Measurements from ENCODE around the gene CLTA. TPM values are rescaled to one million over a fixed set of nuclear protein-coding genes. Genes with fewer than 3 reads are reported as not detected.

CLTA gene, protein sequence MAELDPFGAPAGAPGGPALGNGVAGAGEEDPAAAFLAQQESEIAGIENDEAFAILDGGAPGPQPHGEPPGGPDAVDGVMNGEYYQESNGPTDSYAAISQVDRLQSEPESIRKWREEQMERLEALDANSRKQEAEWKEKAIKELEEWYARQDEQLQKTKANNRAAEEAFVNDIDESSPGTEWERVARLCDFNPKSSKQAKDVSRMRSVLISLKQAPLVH
- total RNA-seq = 199 TPM

DNA sequence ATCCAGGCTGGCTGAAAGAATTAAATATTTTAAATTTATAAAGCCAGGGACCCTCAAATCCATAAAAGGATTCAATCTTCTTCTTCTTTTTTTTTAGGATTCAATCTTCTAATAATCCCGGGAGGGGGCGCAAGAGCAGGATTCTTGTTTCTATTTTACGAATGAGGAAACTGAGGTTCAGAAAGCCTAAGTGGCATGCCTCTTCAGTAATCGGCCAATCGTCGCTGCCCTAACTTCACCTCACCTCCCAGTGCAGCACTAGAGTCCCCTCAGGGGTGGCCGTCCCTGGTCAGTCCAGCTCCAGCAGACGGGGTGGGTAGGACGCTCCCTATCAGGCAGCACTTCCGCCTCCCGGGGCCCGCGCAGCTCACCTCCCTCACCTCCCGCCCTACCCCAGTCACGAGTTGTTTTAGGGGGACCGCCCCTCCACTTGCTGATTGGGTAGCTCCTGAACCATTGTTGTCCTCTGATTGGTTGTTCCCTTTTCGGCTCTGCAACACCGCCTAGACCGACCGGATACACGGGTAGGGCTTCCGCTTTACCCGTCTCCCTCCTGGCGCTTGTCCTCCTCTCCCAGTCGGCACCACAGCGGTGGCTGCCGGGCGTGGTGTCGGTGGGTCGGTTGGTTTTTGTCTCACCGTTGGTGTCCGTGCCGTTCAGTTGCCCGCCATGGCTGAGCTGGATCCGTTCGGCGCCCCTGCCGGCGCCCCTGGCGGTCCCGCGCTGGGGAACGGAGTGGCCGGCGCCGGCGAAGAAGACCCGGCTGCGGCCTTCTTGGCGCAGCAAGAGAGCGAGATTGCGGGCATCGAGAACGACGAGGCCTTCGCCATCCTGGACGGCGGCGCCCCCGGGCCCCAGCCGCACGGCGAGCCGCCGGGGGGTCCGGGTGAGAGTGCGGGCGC, at the start of gene CLTA:
Gene CLTA, plus strand, starts transcription at position 534 of the 902 bp plus-strand sequence. Its CDS starts 136 bp downstream, at position 670.
- Histone ChIP-seq H3K27ac (peak within 1 kb of the TSS; percentile 90), H3K4me1 (peaks cover 43% of the 10 kb centered on the region), H3K27me3 (no peaks in the 10 kb centered on the region), H3K9me3 (no peaks in the 10 kb centered on the region), H3K36me3 (no peaks in the 10 kb centered on the region), H3K4me3 (peak within 1 kb of the TSS; percentile 80 to 84)
- TF ChIP-seq, protein P1, sequence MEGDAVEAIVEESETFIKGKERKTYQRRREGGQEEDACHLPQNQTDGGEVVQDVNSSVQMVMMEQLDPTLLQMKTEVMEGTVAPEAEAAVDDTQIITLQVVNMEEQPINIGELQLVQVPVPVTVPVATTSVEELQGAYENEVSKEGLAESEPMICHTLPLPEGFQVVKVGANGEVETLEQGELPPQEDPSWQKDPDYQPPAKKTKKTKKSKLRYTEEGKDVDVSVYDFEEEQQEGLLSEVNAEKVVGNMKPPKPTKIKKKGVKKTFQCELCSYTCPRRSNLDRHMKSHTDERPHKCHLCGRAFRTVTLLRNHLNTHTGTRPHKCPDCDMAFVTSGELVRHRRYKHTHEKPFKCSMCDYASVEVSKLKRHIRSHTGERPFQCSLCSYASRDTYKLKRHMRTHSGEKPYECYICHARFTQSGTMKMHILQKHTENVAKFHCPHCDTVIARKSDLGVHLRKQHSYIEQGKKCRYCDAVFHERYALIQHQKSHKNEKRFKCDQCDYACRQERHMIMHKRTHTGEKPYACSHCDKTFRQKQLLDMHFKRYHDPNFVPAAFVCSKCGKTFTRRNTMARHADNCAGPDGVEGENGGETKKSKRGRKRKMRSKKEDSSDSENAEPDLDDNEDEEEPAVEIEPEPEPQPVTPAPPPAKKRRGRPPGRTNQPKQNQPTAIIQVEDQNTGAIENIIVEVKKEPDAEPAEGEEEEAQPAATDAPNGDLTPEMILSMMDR (IDR thresholded peaks at IDR 0.05) = peak; percentile 39 to 70 (median 60)
- TF ChIP-seq POLR2A (IDR thresholded peaks at IDR 0.05) (peak in 1 of 2 donors; percentile 67), POLR2AphosphoS5 (IDR thresholded peaks at IDR 0.05; ENCODE audit: insufficient read depth in 1 of 2, low read depth in 1 of 2) (peak; percentile 94 to 97)
- intact Hi-C loops (cut with DNase I) = no loop called here
- peak; percentile 99 for DNase-seq (ENCODE audit: extremely low spot score in 2 of 2)

GRCh38 chr9:36141288-36141687, 49.4 kb upstream of the CLTA start:
- Histone ChIP-seq H3K27ac (peak overlapping the region; percentile 88), H3K4me3 (no peak overlapping the region), H3K4me1 (peaks cover 82% of the 10 kb centered on the region), H3K9me3 (no peaks in the 10 kb centered on the region), H3K27me3 (no peaks in the 10 kb centered on the region), H3K36me3 (no peaks in the 10 kb centered on the region)
- TF ChIP-seq, protein P1 (IDR thresholded peaks at IDR 0.05) = peak in 2 of 3 experiments; percentile 10 to 24
- TF ChIP-seq POLR2AphosphoS5 (IDR thresholded peaks at IDR 0.05; ENCODE audit: insufficient read depth in 1 of 2, low read depth in 1 of 2) (no peak), POLR2A (IDR thresholded peaks at IDR 0.05) (no peak)
- no peak for DNase-seq (ENCODE audit: extremely low spot score in 2 of 2)
- intact Hi-C loops (cut with DNase I) = no loop called here

DNA sequence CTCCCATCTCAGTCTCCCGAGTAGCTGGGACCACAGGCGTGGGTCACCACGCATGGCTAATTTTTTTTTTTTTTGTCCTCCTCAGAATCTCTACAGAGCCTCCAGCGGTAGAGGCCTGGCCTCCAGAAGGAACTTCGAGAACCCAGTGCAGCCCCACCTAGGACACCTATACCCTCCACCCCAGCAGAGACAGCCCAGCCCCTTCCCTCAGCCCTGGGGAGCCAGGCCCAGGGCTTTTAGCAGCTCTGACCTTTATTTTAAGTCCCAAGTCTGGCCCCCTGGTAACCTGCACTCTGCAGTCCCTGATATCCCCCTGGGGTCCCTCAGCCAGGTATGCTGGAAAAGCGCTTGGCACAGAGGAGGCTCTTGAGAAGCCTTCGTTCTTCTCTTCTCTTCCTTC, 49.0 kb upstream of the CLTA start:
- Histone ChIP-seq H3K27ac (peak overlapping the region; percentile 88), H3K4me1 (peaks cover 80% of the 10 kb centered on the region), H3K9me3 (no peaks in the 10 kb centered on the region), H3K4me3 (no peak overlapping the region), H3K27me3 (no peaks in the 10 kb centered on the region), H3K36me3 (no peaks in the 10 kb centered on the region)
- no peak for DNase-seq (ENCODE audit: extremely low spot score in 2 of 2)
- TF ChIP-seq POLR2A (IDR thresholded peaks at IDR 0.05) (no peak), POLR2AphosphoS5 (IDR thresholded peaks at IDR 0.05; ENCODE audit: insufficient read depth in 1 of 2, low read depth in 1 of 2) (no peak)
- TF ChIP-seq, protein P1 (IDR thresholded peaks at IDR 0.05) = no peak
- intact Hi-C loops (cut with DNase I) = loop anchor here (2.0 kb wide), 1 partner anchor 25 kb away; no protein-coding TSS in a partner anchor

DNA sequence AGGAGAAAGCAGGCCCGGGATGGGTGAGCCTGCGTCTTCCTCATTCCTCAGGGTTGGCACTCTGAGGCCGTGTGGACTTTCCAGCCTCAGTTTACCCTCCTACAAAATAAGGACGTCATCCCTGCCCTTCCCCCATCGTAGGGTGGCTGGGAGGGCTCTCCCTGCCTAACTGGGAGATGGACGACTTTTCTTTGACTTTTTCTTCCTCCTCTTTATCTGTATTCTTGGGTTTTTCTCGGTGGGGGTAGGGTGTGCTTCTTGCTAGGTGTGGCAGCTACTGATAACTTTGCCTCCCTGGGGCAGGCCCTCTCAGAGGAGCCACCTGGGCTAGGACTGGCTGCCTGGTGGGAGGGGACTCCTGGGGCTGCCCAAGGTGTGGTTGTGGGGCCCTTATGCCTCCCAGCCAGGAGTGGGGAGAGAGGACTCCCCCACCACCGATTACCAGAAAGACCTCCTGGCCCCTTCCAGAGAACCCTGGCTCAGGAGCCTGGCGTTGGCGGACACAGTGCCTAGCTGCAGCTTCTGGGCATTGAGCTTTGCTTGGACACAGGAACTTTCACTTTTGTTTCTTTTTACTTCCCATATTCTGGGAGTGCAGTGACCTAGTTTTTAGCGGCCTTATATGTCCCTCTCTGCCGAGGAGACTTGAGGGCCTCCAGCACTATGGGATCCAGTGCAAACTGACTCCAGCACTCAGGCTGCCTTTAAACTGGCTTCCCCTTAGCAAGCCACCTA, 48.0 kb upstream of the CLTA start:
- TF ChIP-seq POLR2AphosphoS5 (IDR thresholded peaks at IDR 0.05; ENCODE audit: insufficient read depth in 1 of 2, low read depth in 1 of 2) = no peak
- TF ChIP-seq POLR2A (IDR thresholded peaks at IDR 0.05) = no peak
- TF ChIP-seq, protein P1 (IDR thresholded peaks at IDR 0.05) = no peak
- H3K4me1 ChIP-seq = peaks cover 79% of the 10 kb centered on the region
- no peaks in the 10 kb centered on the region for H3K36me3 ChIP-seq
- DNase-seq (ENCODE audit: extremely low spot score in 2 of 2) = no peak
- peak overlapping the region; percentile 88 for H3K27ac ChIP-seq
- H3K9me3 ChIP-seq = no peaks in the 10 kb centered on the region
- no peaks in the 10 kb centered on the region for H3K27me3 ChIP-seq
- intact Hi-C loops (cut with DNase I) = loop anchor here (2.0 kb wide), 1 partner anchor 24 kb away; no protein-coding TSS in a partner anchor
- H3K4me3 ChIP-seq = peak overlapping the region in 1 of 2 donors; percentile 41
